MM.1S (cell line): Measurements from ENCODE around the gene ERVMER34-1.

Experiments
- DNase-seq: peaks from one replicate; pipeline ENCODE4 v3.0.0-alpha.2; 2015
- H2AFZ ChIP-seq: fragments of 300-600 bp; sonication (generic); 2 replicates; pipeline ENCODE4 v1.6.0; 2016; ENCODE audit warnings: antibody characterized with exemption, low read length
- H3F3A ChIP-seq: fragments of 300-600 bp; sonication (generic); 2 replicates; pipeline ENCODE4 v1.6.1; 2016; ENCODE audit warnings: mild to moderate bottlenecking, antibody characterized with exemption, low read length, moderate library complexity, mixed read lengths; ENCODE audit not compliant: insufficient read depth
- H3K27ac ChIP-seq: fragments of 300-600 bp; sonication (generic); 2 replicates; pipeline ENCODE4 v1.5.1; 2016; ENCODE audit warnings: mild to moderate bottlenecking, low read length
- H3K27me3 ChIP-seq: fragments of 300-600 bp; sonication (generic); replicated peaks from 2 replicates; pipeline ENCODE4 v1.6.0; 2016; ENCODE audit warnings: low read length; ENCODE audit not compliant: insufficient read depth
- H3K36me3 ChIP-seq: fragments of 300-600 bp; sonication (generic); replicated peaks from 2 replicates; pipeline ENCODE4 v1.6.1; 2016; ENCODE audit warnings: mild to moderate bottlenecking, low read length, mixed read lengths; ENCODE audit not compliant: insufficient read depth
- H3K4me1 ChIP-seq: fragments of 300-600 bp; sonication (generic); 2 replicates; pipeline ENCODE4 v1.6.1; 2016; ENCODE audit warnings: low read length, mixed read lengths
- H3K4me2 ChIP-seq: fragments of 300-600 bp; sonication (generic); 2 replicates; pipeline ENCODE4 v1.6.0; 2016; ENCODE audit warnings: low read depth, low read length
- H3K4me3 ChIP-seq: fragments of 300-600 bp; sonication (generic); 2 replicates; pipeline ENCODE4 v1.5.1; 2016; ENCODE audit warnings: low read length, mixed read lengths
- H3K79me2 ChIP-seq: fragments of 300-600 bp; sonication (generic); 2 replicates; pipeline ENCODE4 v1.6.1; 2016; ENCODE audit warnings: mixed run types, low read length, mixed read lengths
- H3K9ac ChIP-seq: fragments of 300-600 bp; sonication (generic); 2 replicates; pipeline ENCODE4 v1.6.1; 2016; ENCODE audit warnings: low read length, mixed read lengths
- H3K9me2 ChIP-seq: fragments of 300-600 bp; sonication (generic); replicated peaks from 2 replicates; pipeline ENCODE4 v1.6.1; 2016; ENCODE audit warnings: mild to moderate bottlenecking, low read length, mixed read lengths; ENCODE audit not compliant: insufficient read depth
- H3K9me3 ChIP-seq: fragments of 300-600 bp; sonication (generic); replicated peaks from 2 replicates; pipeline ENCODE4 v1.6.1; 2016; ENCODE audit warnings: mild to moderate bottlenecking, low read length, mixed read lengths; ENCODE audit not compliant: insufficient read depth
- H4K20me1 ChIP-seq: fragments of 300-600 bp; sonication (generic); 2 replicates; pipeline ENCODE4 v1.6.1; 2016; ENCODE audit warnings: mild to moderate bottlenecking, low read length, moderate library complexity, mixed read lengths; ENCODE audit not compliant: insufficient read depth
- CTCF ChIP-seq: fragments of 300-600 bp; sonication (generic); IDR thresholded peaks from 2 replicates; pipeline ENCODE4 v1.5.1; 2016; ENCODE audit warnings: antibody characterized with exemption, low read length, mixed read lengths
- EZH2 ChIP-seq: fragments of 300-600 bp; sonication (generic); optimal IDR thresholded peaks from 2 replicates; pipeline ENCODE3; 2017; ENCODE audit warnings: low read depth, mild to moderate bottlenecking, antibody characterized with exemption, low read length, mixed read lengths
- EZH2phosphoT487 ChIP-seq: fragments of 300-600 bp; sonication (generic); IDR thresholded peaks from 2 replicates; pipeline ENCODE4 v1.6.1; 2018; ENCODE audit warnings: antibody characterized with exemption, low read length

Gene ERVMER34-1

GRCh38 chr4:52750819-52751486 is at the start of gene ERVMER34-1:
TSS of gene ERVMER34-1 (minus strand) at chr4:52751425. CDS start at chr4:52745520, 5,905 bp downstream.
- H3K4me3 ChIP-seq, result no peak within 1 kb of the TSS
- no peak for DNase-seq

GRCh38 chr4:52799813-52800212 is 48.6 kb upstream of the ERVMER34-1 start:
- Histone ChIP-seq H3K4me3 (no peak overlapping the region), H3K27me3 (no peaks in the 10 kb centered on the region), H3K79me2 (no peaks in the 10 kb centered on the region), H4K20me1 (no peaks in the 10 kb centered on the region), H3K36me3 (no peaks in the 10 kb centered on the region), H3F3A (no peaks in the 10 kb centered on the region), H2AFZ (no peak overlapping the region), H3K4me2 (no peak overlapping the region), H3K9me2 (no peaks in the 10 kb centered on the region), H3K9me3 (no peaks in the 10 kb centered on the region), H3K4me1 (no peaks in the 10 kb centered on the region), H3K9ac (no peak overlapping the region), H3K27ac (no peak overlapping the region)
- TF ChIP-seq CTCF, result no peak
- no peak for DNase-seq

More at GRCh38 chr4:52750819-52751486, at the start of gene ERVMER34-1:
- Histone ChIP-seq H3K4me2 (no peak within 1 kb of the TSS), H3K79me2 (no peaks in the 10 kb centered on the region), H3K9ac (no peak within 1 kb of the TSS), H3K9me2 (no peaks in the 10 kb centered on the region), H3K36me3 (no peaks in the 10 kb centered on the region), H4K20me1 (no peaks in the 10 kb centered on the region), H3K27me3 (peaks cover 8% of the 10 kb centered on the region), H3K27ac (no peak within 1 kb of the TSS), H3K9me3 (no peaks in the 10 kb centered on the region), H3F3A (peaks cover 4% of the 10 kb centered on the region), H2AFZ (no peak within 1 kb of the TSS), H3K4me1 (peaks cover 11% of the 10 kb centered on the region)
- TF ChIP-seq CTCF (no peak), EZH2 (no peak)

GRCh38 chr4:52795533-52795932 is 44.3 kb upstream of the ERVMER34-1 start:
- H3K4me2 ChIP-seq, result no peak overlapping the region
- no peak overlapping the region for H2AFZ ChIP-seq
- no peak overlapping the region for H3K27ac ChIP-seq
- H3K4me1 ChIP-seq, result no peaks in the 10 kb centered on the region
- H3K9me3 ChIP-seq, result no peaks in the 10 kb centered on the region
- no peaks in the 10 kb centered on the region for H3K27me3 ChIP-seq
- TF ChIP-seq CTCF, result no peak
- no peak for TF ChIP-seq EZH2phosphoT487
- no peak for TF ChIP-seq EZH2
- H3F3A ChIP-seq, result no peaks in the 10 kb centered on the region
- H3K9me2 ChIP-seq, result no peaks in the 10 kb centered on the region
- no peak for DNase-seq
- no peaks in the 10 kb centered on the region for H4K20me1 ChIP-seq
- no peak overlapping the region for H3K4me3 ChIP-seq
- no peaks in the 10 kb centered on the region for H3K79me2 ChIP-seq
- H3K9ac ChIP-seq, result no peak overlapping the region
- H3K36me3 ChIP-seq, result no peaks in the 10 kb centered on the region
